Peyer's patch (tissue), 4 donors: Measurements from ENCODE around the gene BPTF.

Experiments
- CTCF ChIP-seq, 6 experiments: fragments of 450-650 bp in 4 of 6; fragments of 200-600 bp in 2 of 6; sonication (generic) in 1 of 6; IDR thresholded peaks; one replicate each; pipeline ENCODE4 v1.5.1; 2017 to 2019; ENCODE audit warnings: antibody characterized with exemption in 6 of 6, mild to moderate bottlenecking in 3 of 6, moderate library complexity in 1 of 6
- POLR2A ChIP-seq, 2 donors: fragments of 450-650 bp; IDR thresholded peaks; one replicate each; pipeline ENCODE4 v1.5.1; 2017; ENCODE audit warnings: antibody characterized with exemption in 2 of 2, mild to moderate bottlenecking in 2 of 2, moderate library complexity in 2 of 2

GRCh38 chr17:67868176-67868575, 42.9 kb downstream of the BPTF start:
- no peak for TF ChIP-seq CTCF (IDR thresholded peaks at IDR 0.05)
- TF ChIP-seq POLR2A (IDR thresholded peaks at IDR 0.05), result no peak
